Dendritic cell treated with granulocyte-macrophage colony-stimulating factor and Interleukin-4, amounts not matched to agents 40 ng/mL and 50 ng/mL, for 4 days (primary cell): ENCODE data around the gene OR1N1.

Source experiments
- H3K27ac Mint-ChIP-seq: one replicate; pipeline ENCODE4 v1.8.0; 2022; ENCODE audit warnings: mild to moderate bottlenecking, mixed read lengths
- H3K27me3 Mint-ChIP-seq: one replicate; pipeline ENCODE4 v1.8.0; 2022; ENCODE audit warnings: mild to moderate bottlenecking, mixed read lengths
- H3K36me3 Mint-ChIP-seq: one replicate; pipeline ENCODE4 v1.8.0; 2022; ENCODE audit warnings: low read depth, mixed read lengths
- H3K4me1 Mint-ChIP-seq: one replicate; pipeline ENCODE4 v1.8.0; 2022; ENCODE audit warnings: low read depth, mixed read lengths
- H3K4me3 Mint-ChIP-seq: one replicate; pipeline ENCODE4 v1.8.0; 2022; ENCODE audit warnings: mild to moderate bottlenecking, moderate library complexity, mixed read lengths
- H3K9me3 Mint-ChIP-seq: one replicate; pipeline ENCODE4 v1.8.0; 2022; ENCODE audit warnings: mixed read lengths
- intact Hi-C: fragments of 100-400 bp; cut with micrococcal nuclease; formaldehyde crosslinking; loops from one replicate; pipeline ENCODE4 v1.15.0; 2022

Gene OR1N1

GRCh38 chr9:122518226-122518625, 8.9 kb downstream of the OR1N1 start:
- no peaks in the 10 kb centered on the region for H3K36me3 Mint-ChIP-seq
- no peaks in the 10 kb centered on the region for H3K27me3 Mint-ChIP-seq
- H3K4me3 Mint-ChIP-seq, result no peak overlapping the region
- no peak overlapping the region for H3K27ac Mint-ChIP-seq
- H3K9me3 Mint-ChIP-seq, result no peaks in the 10 kb centered on the region
- intact Hi-C loops, result no loop called here
- H3K4me1 Mint-ChIP-seq, result no peaks in the 10 kb centered on the region

GRCh38 chr9:122510502-122510901, 16.6 kb downstream of the OR1N1 start, which contains the start of gene OR1J2:
Gene OR1J2 (plus strand): TSS chr9:122510802. CDS start chr9:122510802, 0 bp downstream.
- H3K4me3 Mint-ChIP-seq, result no peak within 1 kb of the TSS
- no peaks in the 10 kb centered on the region for H3K36me3 Mint-ChIP-seq
- no peak within 1 kb of the TSS for H3K27ac Mint-ChIP-seq
- peaks cover 14% of the 10 kb centered on the region for H3K27me3 Mint-ChIP-seq
- intact Hi-C loops, result no loop called here
- H3K4me1 Mint-ChIP-seq, result no peaks in the 10 kb centered on the region
- no peaks in the 10 kb centered on the region for H3K9me3 Mint-ChIP-seq

- Mint-ChIP-seq H3K9me3 (no peaks in the 10 kb centered on the region), H3K4me3 (no peak overlapping the region), H3K4me1 (no peaks in the 10 kb centered on the region), H3K27me3 (peaks cover 14% of the 10 kb centered on the region), H3K27ac (no peak overlapping the region), H3K36me3 (no peaks in the 10 kb centered on the region)
- intact Hi-C loops, result no loop called here
Observed at GRCh38 chr9:122506964-122507363, 20.1 kb downstream of the OR1N1 start.

- Mint-ChIP-seq H3K4me1 (no peaks in the 10 kb centered on the region), H3K4me3 (no peak overlapping the region), H3K27me3 (peaks cover 2% of the 10 kb centered on the region), H3K9me3 (no peaks in the 10 kb centered on the region), H3K27ac (no peak overlapping the region), H3K36me3 (no peaks in the 10 kb centered on the region)
- intact Hi-C loops, result no loop called here
Observed at GRCh38 chr9:122498883-122499288, 28.2 kb downstream of the OR1N1 start.

- peaks cover 8% of the 10 kb centered on the region for H3K27me3 Mint-ChIP-seq
- no peaks in the 10 kb centered on the region for H3K9me3 Mint-ChIP-seq
- H3K4me3 Mint-ChIP-seq, result no peak overlapping the region
- intact Hi-C loops, result no loop called here
- no peak overlapping the region for H3K27ac Mint-ChIP-seq
- no peaks in the 10 kb centered on the region for H3K36me3 Mint-ChIP-seq
- H3K4me1 Mint-ChIP-seq, result no peaks in the 10 kb centered on the region
Observed at GRCh38 chr9:122479062-122479461, 48.0 kb downstream of the OR1N1 start.

- intact Hi-C loops, result no loop called here
- no peak within 1 kb of the TSS for H3K27ac Mint-ChIP-seq
- peaks cover 8% of the 10 kb centered on the region for H3K27me3 Mint-ChIP-seq
- no peaks in the 10 kb centered on the region for H3K36me3 Mint-ChIP-seq
- no peaks in the 10 kb centered on the region for H3K9me3 Mint-ChIP-seq
- H3K4me1 Mint-ChIP-seq, result no peaks in the 10 kb centered on the region
- H3K4me3 Mint-ChIP-seq, result no peak within 1 kb of the TSS
Observed at GRCh38 chr9:122477826-122478225, 49.3 kb downstream of the OR1N1 start, which contains the start of gene OR1J1. Gene OR1J1 (minus strand): TSS chr9:122477926. CDS start chr9:122477926, 0 bp downstream.

- Mint-ChIP-seq H3K36me3 (no peaks in the 10 kb centered on the region), H3K27me3 (peaks cover 8% of the 10 kb centered on the region), H3K4me3 (no peak overlapping the region), H3K4me1 (no peaks in the 10 kb centered on the region), H3K27ac (no peak overlapping the region), H3K9me3 (no peaks in the 10 kb centered on the region)
- intact Hi-C loops, result no loop called here
Observed at GRCh38 chr9:122477346-122477745, 49.7 kb downstream of the OR1N1 start.
